ENCODE data around the gene MAP7D3. TPM values are rescaled to one million over a fixed set of nuclear protein-coding genes. Genes with fewer than 3 reads are reported as not detected.

Gene MAP7D3
- total and polyA plus RNA-seq, 2 of the 8 experiments (the other 6 are each of a cell fraction or from before 2014, with no cell fraction given): 4.8 to 19.6 TPM

DNA sequence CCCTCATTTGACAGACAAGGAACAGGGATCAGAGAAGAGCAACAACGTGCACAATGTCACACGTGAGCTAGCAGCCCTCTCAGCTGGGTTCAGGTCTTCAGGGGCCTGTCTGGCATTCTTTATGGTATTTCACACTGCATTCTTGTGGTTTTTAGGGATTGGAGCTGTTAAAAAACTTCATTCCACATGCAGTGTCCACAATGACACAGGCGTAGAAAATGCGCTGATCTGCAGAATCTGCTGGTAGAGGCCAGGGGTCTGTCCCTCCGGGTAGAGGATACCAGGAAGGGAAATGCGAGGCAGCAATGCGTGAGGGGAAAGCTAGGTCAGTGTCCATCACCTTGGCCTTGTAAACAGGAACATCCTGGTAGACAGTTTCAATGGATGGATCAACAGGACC lies 36.6 kb downstream of the MAP7D3 start:
- Histone ChIP-seq H2AFZ (ENCODE audit: low read length) (no peak overlapping the region), H3K4me3 (ENCODE audit: extremely low read depth in 1 of 4, insufficient read depth in 2 of 4, low read depth in 3 of 4, low read length in 4 of 4) (no peak overlapping the region), H3K56ac (replicated peaks; ENCODE audit: insufficient read length, low read depth, low read length) (no peak overlapping the region), H3K36me3 (ENCODE audit: control insufficient read depth in 2 of 4, insufficient read depth in 4 of 4, low read length in 3 of 4) (peaks cover 0 to 20% (median 3%) of the 10 kb centered on the region in 4 experiments; a peak in 5 of 8 replicates), H3K4me2 (ENCODE audit: insufficient read depth in 1 of 2, low read depth in 2 of 2, low read length in 2 of 2) (no peak overlapping the region), H3K4ac (replicated peaks; ENCODE audit: insufficient read length, low read depth, low read length) (no peak overlapping the region), H3K79me2 (ENCODE audit: control insufficient read depth in 1 of 2, insufficient read depth in 2 of 2, low read length in 2 of 2) (no peaks in the 10 kb centered on the region), H2BK120ac (replicated peaks; ENCODE audit: low read depth, low read length) (no peak overlapping the region), H3K14ac (ENCODE audit: insufficient read length) (no peak overlapping the region), H3K18ac (ENCODE audit: extremely low read depth, low read length) (no peak overlapping the region), H3K23me2 (ENCODE audit: low read depth, low read length) (no peaks in the 10 kb centered on the region), H2BK5ac (ENCODE audit: low read depth, low read length) (no peak overlapping the region), H3K27ac (ENCODE audit: low read depth, low read length) (no peak overlapping the region; the same call in 1 of the 2 replicates), H3K9ac (replicated peaks in 1 of 4; ENCODE audit: extremely low read depth in 1 of 4, low read depth in 3 of 4, low read length in 3 of 4) (no peak overlapping the region), H3K4me1 (replicated peaks in 1 of 4; ENCODE audit: control insufficient read depth in 3 of 4, insufficient read depth in 4 of 4, low read length in 3 of 4) (peaks cover 0 to 2% (median 0%) of the 10 kb centered on the region in 4 experiments; a peak in 1 of 7 replicates), H2AK5ac (ENCODE audit: low read depth, low read length) (no peak overlapping the region), H2BK20ac (ENCODE audit: low read length) (no peak overlapping the region), H4K20me1 (replicated peaks in 1 of 2; ENCODE audit: control insufficient read depth in 1 of 2, insufficient read depth in 2 of 2, low read length in 2 of 2) (peaks cover 0 to 1% of the 10 kb centered on the region in 2 experiments), H3K9me3 (ENCODE audit: insufficient read depth in 2 of 2, low read depth in 1 of 2, low read length in 1 of 2) (no peaks in the 10 kb centered on the region), H2BK12ac (ENCODE audit: low read depth, low read length) (no peak overlapping the region), H4K5ac (ENCODE audit: insufficient read length, low read depth, low read length) (no peak overlapping the region), H3K27me3 (replicated peaks in 1 of 4; ENCODE audit: control insufficient read depth in 3 of 4, extremely low read depth in 1 of 4, insufficient read depth in 3 of 4, low read length in 3 of 4) (no peaks in the 10 kb centered on the region), H2BK15ac (ENCODE audit: low read length) (no peak overlapping the region), H3K79me1 (ENCODE audit: low read depth, low read length) (no peaks in the 10 kb centered on the region), H3K23ac (ENCODE audit: insufficient read length) (no peak overlapping the region), H4K8ac (ENCODE audit: extremely low read depth, insufficient read depth, low read length) (no peak overlapping the region), H4K91ac (replicated peaks; ENCODE audit: insufficient read length, low read length) (no peak overlapping the region)
- no peak for FAIRE-seq
- 76% methylated on average over 6 of the region's 7 CpGs; no CpG with 5 or more reads in 1 of the 2 experiments for WGBS, 2 experiments (ENCODE audit: extremely low coverage in 1 of 2, insufficient coverage in 1 of 2, insufficient read length in 1 of 2, insufficient replicate concordance in 2 of 2, low coverage in 1 of 2, low lambda C conversion rate in 2 of 2, missing lambda C conversion rate in 1 of 2)
- POLR2A ChIA-PET (ENCODE audit: partially characterized antibody): no interaction called here
- CTCF ChIA-PET (ENCODE audit: partially characterized antibody): no interaction called here
- no peak for DNase-seq (ENCODE audit: low read depth in 1 of 2, low spot score in 2 of 2)
- TF ChIP-seq POLR2A (IDR thresholded peaks at IDR 0.05; ENCODE audit: control extremely low read depth in 1 of 2, low read depth in 2 of 2, low read length in 2 of 2): no peak
